Measurements from ENCODE around the gene ATP13A2.

The ATP13A2 gene

GRCh38 chr1:17052038-17052437 is 40.3 kb upstream of the ATP13A2 start:
- no peak overlapping the region for H2AFZ ChIP-seq (ENCODE audit: low read depth, low read length)
- no peak overlapping the region for H3K27ac ChIP-seq (ENCODE audit: low read length)
- peaks cover 11% of the 10 kb centered on the region; the same call in 1 of the 2 replicates for H4K20me1 ChIP-seq (ENCODE audit: insufficient read depth, low read length)
- H3K9ac ChIP-seq (ENCODE audit: low read depth, low read length) = peak overlapping the region; percentile 68; the same call in 1 of the 2 replicates
- DNase-seq = no peak
- H3K9me3 ChIP-seq (ENCODE audit: insufficient read depth, low read length, severe bottlenecking) = no peaks in the 10 kb centered on the region
- H3K36me3 ChIP-seq (ENCODE audit: insufficient read depth, low read length) = peaks cover 19% of the 10 kb centered on the region; the same call in 1 of the 2 replicates
- H3K4me2 ChIP-seq (ENCODE audit: insufficient read depth, low read length) = peak overlapping the region; percentile 76
- H3K79me2 ChIP-seq (ENCODE audit: insufficient read depth, low read length) = peaks cover 67% of the 10 kb centered on the region
- ATAC-seq (ENCODE audit: insufficient read depth, low read depth) = no peak
- peak overlapping the region in 1 of 2 experiments; percentile 84; a peak in 1 of 4 replicates for H3K4me3 ChIP-seq (ENCODE audit: low read depth in 1 of 2, low read length in 2 of 2)
- H3K27me3 ChIP-seq (ENCODE audit: insufficient read depth, low read length, poor library complexity) = no peaks in the 10 kb centered on the region
- peaks cover 17% of the 10 kb centered on the region for H3K4me1 ChIP-seq (ENCODE audit: insufficient read depth, low read length)
- TF ChIP-seq EZH2 (IDR thresholded peaks at IDR 0.05; ENCODE audit: borderline replicate concordance, low read depth, low read length, severe bottlenecking) (no peak), CTCF (IDR thresholded peaks at IDR 0.05; ENCODE audit: borderline replicate concordance, extremely low read depth, low read length, poor library complexity, severe bottlenecking) (no peak)

GRCh38 chr1:17047924-17048323 is 36.2 kb upstream of the ATP13A2 start:
- Histone ChIP-seq H3K9me3 (ENCODE audit: insufficient read depth, low read length, severe bottlenecking) (no peaks in the 10 kb centered on the region), H4K20me1 (ENCODE audit: insufficient read depth, low read length) (peaks cover 19% of the 10 kb centered on the region; the same call in 1 of the 2 replicates), H3K4me1 (ENCODE audit: insufficient read depth, low read length) (peaks cover 13% of the 10 kb centered on the region), H3K36me3 (ENCODE audit: insufficient read depth, low read length) (peaks cover 50% of the 10 kb centered on the region), H3K27me3 (ENCODE audit: insufficient read depth, low read length, poor library complexity) (no peaks in the 10 kb centered on the region), H3K9ac (ENCODE audit: low read depth, low read length) (no peak overlapping the region), H2AFZ (ENCODE audit: low read depth, low read length) (no peak overlapping the region), H3K27ac (ENCODE audit: low read length) (no peak overlapping the region), H3K4me2 (ENCODE audit: insufficient read depth, low read length) (no peak overlapping the region), H3K4me3 (ENCODE audit: low read depth in 1 of 2, low read length in 2 of 2) (no peak overlapping the region), H3K79me2 (ENCODE audit: insufficient read depth, low read length) (peaks cover 83% of the 10 kb centered on the region)
- no peak for ATAC-seq (ENCODE audit: insufficient read depth, low read depth)
- TF ChIP-seq EZH2 (IDR thresholded peaks at IDR 0.05; ENCODE audit: borderline replicate concordance, low read depth, low read length, severe bottlenecking) (no peak), CTCF (IDR thresholded peaks at IDR 0.05; ENCODE audit: borderline replicate concordance, extremely low read depth, low read length, poor library complexity, severe bottlenecking) (no peak)
- DNase-seq = no peak

- ATAC-seq (ENCODE audit: insufficient read depth, low read depth) (no peak), DNase-seq (no peak)
- H3K27ac ChIP-seq (ENCODE audit: low read length) = no peak overlapping the region
- no peaks in the 10 kb centered on the region for H3K9me3 ChIP-seq (ENCODE audit: insufficient read depth, low read length, severe bottlenecking)
- no peak overlapping the region for H3K4me2 ChIP-seq (ENCODE audit: insufficient read depth, low read length)
- no peak overlapping the region for H3K9ac ChIP-seq (ENCODE audit: low read depth, low read length)
- H3K27me3 ChIP-seq (ENCODE audit: insufficient read depth, low read length, poor library complexity) = no peaks in the 10 kb centered on the region
- peaks cover 56% of the 10 kb centered on the region for H3K36me3 ChIP-seq (ENCODE audit: insufficient read depth, low read length)
- no peak overlapping the region for H3K4me3 ChIP-seq (ENCODE audit: low read depth in 1 of 2, low read length in 2 of 2)
- peaks cover 16% of the 10 kb centered on the region; the same call in 1 of the 2 replicates for H4K20me1 ChIP-seq (ENCODE audit: insufficient read depth, low read length)
- peaks cover 69% of the 10 kb centered on the region for H3K79me2 ChIP-seq (ENCODE audit: insufficient read depth, low read length)
- no peak overlapping the region for H2AFZ ChIP-seq (ENCODE audit: low read depth, low read length)
- peaks cover under 1% of the 10 kb centered on the region; the same call in 1 of the 2 replicates for H3K4me1 ChIP-seq (ENCODE audit: insufficient read depth, low read length)
- TF ChIP-seq EZH2 (IDR thresholded peaks at IDR 0.05; ENCODE audit: borderline replicate concordance, low read depth, low read length, severe bottlenecking) (no peak), CTCF (IDR thresholded peaks at IDR 0.05; ENCODE audit: borderline replicate concordance, extremely low read depth, low read length, poor library complexity, severe bottlenecking) (no peak)
Measured at GRCh38 chr1:17046334-17046657, 34.6 kb upstream of the ATP13A2 start.

Measured in DND-41 (cell line).